Adrenal gland (tissue), 5 donors: ENCODE results near the gene SSC5D.

ENCODE experiments used
- CTCF ChIP-seq, 6 experiments: fragments of 450-650 bp in 4 of 6; fragments of 200-600 bp in 2 of 6; sonication (generic) in 1 of 6; IDR thresholded peaks; 1 replicate in 5 of 6; 2 replicates in 1 of 6; pipeline versions ENCODE4 v1.5.1 to v1.8.0; 2016 to 2021; ENCODE audit warnings: antibody characterized with exemption in 6 of 6, mild to moderate bottlenecking in 2 of 6, moderate library complexity in 1 of 6
- POLR2A ChIP-seq, 2 donors: fragments of 450-650 bp; IDR thresholded peaks; one replicate each; pipeline ENCODE4 v1.6.1; 2017; ENCODE audit warnings: antibody characterized with exemption in 2 of 2, mild to moderate bottlenecking in 2 of 2, moderate library complexity in 1 of 2
- donor health status: DM: no; HTN: no; CAD: no.

DNA sequence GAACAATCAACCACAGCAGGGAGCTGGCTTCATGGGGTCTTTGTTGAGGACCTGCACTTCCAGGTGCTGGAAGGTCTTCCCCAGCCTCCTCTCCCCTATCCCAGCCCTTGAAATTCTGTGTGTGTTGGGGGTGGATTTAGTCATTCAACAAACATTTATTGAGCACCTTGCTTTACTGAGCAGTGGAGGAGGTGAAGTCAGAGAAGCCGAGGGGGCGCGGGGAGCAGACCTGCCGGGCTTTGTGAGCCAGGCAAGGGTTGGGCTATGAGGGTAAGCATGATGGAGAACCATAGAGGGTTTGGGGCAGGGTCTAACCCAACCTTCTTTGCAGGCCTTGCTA is 20.2 kb upstream of the SSC5D start:
- TF ChIP-seq CTCF (IDR thresholded peaks at IDR 0.05) (peak in 2 of 6 experiments; percentile 34 to 46), POLR2A (IDR thresholded peaks at IDR 0.05) (no peak)
